SJSA1 (cell line): ENCODE data around the gene IGLL5. TPM values are rescaled to one million over a fixed set of nuclear protein-coding genes. Genes with fewer than 3 reads are reported as not detected.
"Not testable (repeated sequence)": the region's sequence is repeated elsewhere in the genome, so short reads cannot be mapped to it uniquely, and the experiment has no call there.

Experiments used
- DNase-seq, 2 experiments: peaks; one replicate each; pipeline ENCODE4 v3.0.0-alpha.2; 2015 to 2020; ENCODE audit warnings: low spot score in 2 of 2, low read depth in 1 of 2
- H3K27ac ChIP-seq: fragments of 250-450 bp; sonication (Bioruptor Pico); 2 replicates; pipeline ENCODE4 v1.5.1; 2020; ENCODE audit warnings: mild to moderate bottlenecking, moderate library complexity
- H3K27me3 ChIP-seq: fragments of 250-450 bp; sonication (Bioruptor Pico); replicated peaks from 2 replicates; pipeline ENCODE4 v1.5.1; 2020; ENCODE audit warnings: mild to moderate bottlenecking, moderate library complexity
- H3K36me3 ChIP-seq: fragments of 250-450 bp; sonication (Bioruptor Pico); 2 replicates; pipeline ENCODE4 v1.5.1; 2020; ENCODE audit warnings: mild to moderate bottlenecking
- H3K4me1 ChIP-seq: fragments of 250-450 bp; sonication (Bioruptor Pico); replicated peaks from 2 replicates; pipeline ENCODE4 v1.6.1; 2021; ENCODE audit warnings: mild to moderate bottlenecking
- H3K4me3 ChIP-seq: fragments of 250-450 bp; sonication (Bioruptor Pico); 2 replicates; pipeline ENCODE4 v1.5.1; 2020; ENCODE audit warnings: mild to moderate bottlenecking
- H3K9me3 ChIP-seq: fragments of 250-450 bp; sonication (Bioruptor Pico); replicated peaks from 2 replicates; pipeline ENCODE4 v1.5.1; 2020; ENCODE audit warnings: mild to moderate bottlenecking
- total RNA-seq: library from RNA; depleted of rRNA; stranded (reverse); fragments of >200 nt; shearing (Covaris generic); gene quantifications from 2 replicates; pipeline ENCODE4 v1.2.3, GENCODE V29; 2014

The IGLL5 gene
- total RNA-seq, 1 experiment from 2014 or later = not detected

DNA sequence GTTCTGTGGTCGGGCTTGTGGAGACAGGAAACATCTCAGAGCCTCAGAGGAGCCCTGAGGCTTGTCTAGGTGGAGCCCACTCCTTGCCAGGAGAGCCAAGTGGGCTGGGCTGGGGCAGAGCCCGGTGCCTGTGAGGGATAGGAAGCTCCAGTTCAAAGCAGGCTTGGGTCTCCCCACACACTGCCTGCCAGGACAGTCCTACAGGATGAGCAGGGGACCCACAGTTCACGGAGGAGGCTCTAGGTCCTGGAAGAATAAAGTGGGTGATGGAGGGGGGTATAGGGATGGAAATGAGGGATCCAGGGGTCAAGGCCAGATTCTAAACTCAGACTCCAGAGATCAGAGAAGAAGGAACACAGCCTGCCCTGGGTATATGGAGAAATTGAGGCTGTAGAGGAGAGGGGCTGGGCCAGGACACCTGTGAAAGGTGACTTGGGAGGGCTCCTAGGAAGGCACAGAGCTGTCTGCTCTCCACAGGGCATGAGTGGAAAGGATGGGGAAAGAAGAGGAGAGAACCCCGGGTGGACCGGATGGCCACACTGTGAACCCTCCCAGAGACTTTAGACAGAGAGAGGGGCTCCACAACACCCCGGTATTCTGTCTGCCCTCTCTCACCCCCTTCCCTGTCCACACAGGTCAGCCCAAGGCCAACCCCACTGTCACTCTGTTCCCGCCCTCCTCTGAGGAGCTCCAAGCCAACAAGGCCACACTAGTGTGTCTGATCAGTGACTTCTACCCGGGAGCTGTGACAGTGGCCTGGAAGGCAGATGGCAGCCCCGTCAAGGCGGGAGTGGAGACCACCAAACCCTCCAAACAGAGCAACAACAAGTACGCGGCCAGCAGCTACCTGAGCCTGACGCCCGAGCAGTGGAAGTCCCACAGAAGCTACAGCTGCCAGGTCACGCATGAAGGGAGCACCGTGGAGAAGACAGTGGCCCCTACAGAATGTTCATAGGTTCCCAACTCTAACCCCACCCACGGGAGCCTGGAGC, 7.4 kb downstream of the IGLL5 start:
- Histone ChIP-seq H3K36me3 (no peaks in the 10 kb centered on the region), H3K27me3 (peaks cover 9% of the 10 kb centered on the region), H3K9me3 (no peaks in the 10 kb centered on the region), H3K27ac (no peak overlapping the region), H3K4me1 (peaks cover 31% of the 10 kb centered on the region), H3K4me3 (no peak overlapping the region)
- DNase-seq = no peak

GRCh38 chr22:22895776-22896445, 8.3 kb downstream of the IGLL5 start:
- peaks cover 6% of the 10 kb centered on the region for H3K27me3 ChIP-seq
- no peak for DNase-seq
- H3K4me3 ChIP-seq = no peak overlapping the region
- H3K4me1 ChIP-seq = peaks cover 31% of the 10 kb centered on the region
- no peaks in the 10 kb centered on the region for H3K36me3 ChIP-seq
- no peaks in the 10 kb centered on the region for H3K9me3 ChIP-seq
- H3K27ac ChIP-seq = no peak overlapping the region

GRCh38 chr22:22896601-22897000, 9.0 kb downstream of the IGLL5 start:
- no peak for DNase-seq
- Histone ChIP-seq H3K4me3 (no peak overlapping the region), H3K4me1 (peaks cover 35% of the 10 kb centered on the region), H3K27ac (no peak overlapping the region), H3K27me3 (no peaks in the 10 kb centered on the region), H3K9me3 (no peaks in the 10 kb centered on the region), H3K36me3 (no peaks in the 10 kb centered on the region)

DNA sequence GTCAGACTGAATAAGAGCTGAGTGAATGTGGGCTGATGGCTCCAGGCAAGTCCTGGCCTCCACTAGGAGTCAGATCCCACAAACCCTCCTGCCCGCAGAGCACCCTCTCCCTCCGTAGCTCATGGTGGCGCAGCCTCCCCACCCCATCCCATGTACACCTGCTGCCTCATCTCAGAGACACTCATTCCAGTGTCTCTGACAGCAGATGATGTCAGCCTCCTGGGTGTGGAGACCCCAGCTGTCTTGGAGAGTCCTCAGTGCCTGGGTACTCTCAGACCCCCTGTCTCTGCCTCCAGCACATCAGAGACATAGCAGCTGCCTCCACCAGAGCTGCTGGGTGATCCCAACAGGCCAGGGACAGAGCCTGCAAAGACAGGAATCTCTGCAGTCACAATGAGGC, 9.5 kb downstream of the IGLL5 start:
- no peaks in the 10 kb centered on the region for H3K9me3 ChIP-seq
- DNase-seq = no peak
- no peaks in the 10 kb centered on the region for H3K27me3 ChIP-seq
- peaks cover 40% of the 10 kb centered on the region for H3K4me1 ChIP-seq
- no peak overlapping the region for H3K4me3 ChIP-seq
- no peaks in the 10 kb centered on the region for H3K36me3 ChIP-seq
- H3K27ac ChIP-seq = no peak overlapping the region

GRCh38 chr22:22897947-22898346, 10.3 kb downstream of the IGLL5 start:
- Histone ChIP-seq H3K4me1 (peaks cover 49% of the 10 kb centered on the region), H3K4me3 (no peak overlapping the region), H3K27ac (no peak overlapping the region), H3K9me3 (no peaks in the 10 kb centered on the region), H3K36me3 (no peaks in the 10 kb centered on the region), H3K27me3 (no peaks in the 10 kb centered on the region)
- DNase-seq = no peak

- DNase-seq = peak in 1 of 2 experiments; percentile 47
- not testable (repeated sequence) for H3K9me3 ChIP-seq, H3K27me3 ChIP-seq, H3K4me3 ChIP-seq, H3K27ac ChIP-seq, H3K36me3 ChIP-seq
- peaks cover 54% of the 10 kb centered on the region for H3K4me1 ChIP-seq
These were observed 10.9 kb downstream of the IGLL5 start for GRCh38 chr22:22898411-22898950.

DNA sequence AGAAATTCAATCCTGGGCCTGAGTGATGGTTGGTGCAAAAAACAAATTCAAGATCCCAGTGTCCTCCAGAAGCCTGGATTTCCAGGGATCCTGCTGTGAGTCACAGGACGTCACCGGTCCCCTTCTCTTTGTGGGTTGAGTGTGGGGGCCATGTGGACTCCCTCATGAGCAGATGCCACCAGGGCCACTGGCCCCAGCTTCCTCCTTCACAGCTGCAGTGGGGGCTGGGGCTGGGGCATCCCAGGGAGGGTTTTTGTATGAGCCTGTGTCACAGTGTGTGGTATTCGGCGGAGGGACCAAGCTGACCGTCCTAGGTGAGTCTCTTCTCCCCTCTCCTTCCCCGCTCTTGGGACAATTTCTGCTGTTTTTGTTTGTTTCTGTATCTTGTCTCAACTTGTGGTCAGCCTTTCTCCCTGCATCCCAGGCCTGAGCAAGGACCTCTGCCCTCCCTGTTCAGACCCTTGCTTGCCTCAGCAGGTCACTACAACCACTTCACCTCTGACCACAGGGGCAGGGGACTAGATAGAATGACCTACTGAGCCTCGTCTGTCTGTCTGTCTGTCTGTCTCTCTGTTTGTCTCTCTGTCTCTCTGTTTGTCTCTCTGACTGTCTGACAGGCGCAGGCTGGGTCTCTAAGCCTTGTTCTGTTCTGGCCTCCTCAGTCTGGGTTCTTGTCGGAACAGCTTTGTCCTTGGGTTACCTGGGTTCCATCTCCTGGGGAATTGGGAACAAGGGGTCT, 11.9 kb downstream of the IGLL5 start:
- peaks cover 64% of the 10 kb centered on the region for H3K4me1 ChIP-seq
- H3K36me3 ChIP-seq, H3K4me3 ChIP-seq, H3K27me3 ChIP-seq, H3K9me3 ChIP-seq, H3K27ac ChIP-seq: not testable (repeated sequence)
- peak in 1 of 2 experiments; percentile 26 for DNase-seq

DNA sequence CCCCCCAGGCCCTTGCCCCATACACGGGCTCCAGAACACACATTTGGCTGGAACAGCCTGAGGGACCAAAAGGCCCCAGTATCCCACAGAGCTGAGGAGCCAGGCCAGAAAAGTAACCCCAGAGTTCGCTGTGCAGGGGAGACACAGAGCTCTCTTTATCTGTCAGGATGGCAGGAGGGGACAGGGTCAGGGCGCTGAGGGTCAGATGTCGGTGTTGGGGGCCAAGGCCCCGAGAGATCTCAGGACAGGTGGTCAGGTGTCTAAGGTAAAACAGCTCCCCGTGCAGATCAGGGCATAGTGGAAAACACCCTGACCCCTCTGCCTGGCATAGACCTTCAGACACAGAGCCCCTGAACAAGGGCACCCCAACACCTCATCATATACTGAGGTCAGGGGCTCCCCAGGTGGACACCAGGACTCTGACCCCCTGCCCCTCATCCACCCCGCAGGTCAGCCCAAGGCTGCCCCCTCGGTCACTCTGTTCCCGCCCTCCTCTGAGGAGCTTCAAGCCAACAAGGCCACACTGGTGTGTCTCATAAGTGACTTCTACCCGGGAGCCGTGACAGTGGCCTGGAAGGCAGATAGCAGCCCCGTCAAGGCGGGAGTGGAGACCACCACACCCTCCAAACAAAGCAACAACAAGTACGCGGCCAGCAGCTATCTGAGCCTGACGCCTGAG, 13.1 kb downstream of the IGLL5 start:
- H3K27ac ChIP-seq, H3K9me3 ChIP-seq, H3K27me3 ChIP-seq, H3K36me3 ChIP-seq, DNase-seq, H3K4me3 ChIP-seq: not testable (repeated sequence)
- H3K4me1 ChIP-seq = peaks cover 70% of the 10 kb centered on the region

DNA sequence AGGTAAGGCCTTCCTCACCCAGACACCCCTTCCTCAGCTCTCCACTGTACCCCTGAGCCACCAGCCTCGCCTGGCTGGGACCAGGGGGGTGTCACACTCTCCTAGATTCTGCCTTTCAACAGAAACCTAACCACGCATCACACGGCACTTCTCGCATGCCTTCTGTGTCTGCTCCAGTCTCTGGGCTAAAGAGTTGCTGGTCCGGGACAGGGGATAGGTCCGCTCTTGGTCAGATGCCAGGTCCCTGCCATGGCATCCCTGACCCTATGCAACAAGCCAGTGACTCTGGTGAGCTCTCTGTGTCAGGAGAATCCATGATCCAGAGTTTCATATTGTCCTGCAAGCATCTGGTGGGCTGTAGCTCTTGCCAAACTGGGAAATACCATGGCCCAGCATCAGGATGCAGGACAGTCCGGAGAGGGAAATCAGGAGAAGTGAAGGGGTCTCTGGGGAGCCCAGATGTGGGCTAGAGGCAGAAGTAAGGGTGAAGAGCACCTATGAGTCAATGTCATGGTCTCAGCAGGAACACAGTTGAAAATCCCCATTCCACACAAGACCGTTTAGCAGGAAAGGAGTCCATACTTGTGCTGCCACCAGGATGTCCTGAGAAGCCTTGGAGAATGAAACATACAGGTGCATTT, 14.1 kb downstream of the IGLL5 start:
- H3K27ac ChIP-seq = peak overlapping the region; percentile 97
- H3K36me3 ChIP-seq = no peaks in the 10 kb centered on the region
- no peaks in the 10 kb centered on the region for H3K9me3 ChIP-seq
- no peaks in the 10 kb centered on the region for H3K27me3 ChIP-seq
- no peak overlapping the region for H3K4me3 ChIP-seq
- DNase-seq = no peak
- H3K4me1 ChIP-seq = peaks cover 61% of the 10 kb centered on the region

DNA sequence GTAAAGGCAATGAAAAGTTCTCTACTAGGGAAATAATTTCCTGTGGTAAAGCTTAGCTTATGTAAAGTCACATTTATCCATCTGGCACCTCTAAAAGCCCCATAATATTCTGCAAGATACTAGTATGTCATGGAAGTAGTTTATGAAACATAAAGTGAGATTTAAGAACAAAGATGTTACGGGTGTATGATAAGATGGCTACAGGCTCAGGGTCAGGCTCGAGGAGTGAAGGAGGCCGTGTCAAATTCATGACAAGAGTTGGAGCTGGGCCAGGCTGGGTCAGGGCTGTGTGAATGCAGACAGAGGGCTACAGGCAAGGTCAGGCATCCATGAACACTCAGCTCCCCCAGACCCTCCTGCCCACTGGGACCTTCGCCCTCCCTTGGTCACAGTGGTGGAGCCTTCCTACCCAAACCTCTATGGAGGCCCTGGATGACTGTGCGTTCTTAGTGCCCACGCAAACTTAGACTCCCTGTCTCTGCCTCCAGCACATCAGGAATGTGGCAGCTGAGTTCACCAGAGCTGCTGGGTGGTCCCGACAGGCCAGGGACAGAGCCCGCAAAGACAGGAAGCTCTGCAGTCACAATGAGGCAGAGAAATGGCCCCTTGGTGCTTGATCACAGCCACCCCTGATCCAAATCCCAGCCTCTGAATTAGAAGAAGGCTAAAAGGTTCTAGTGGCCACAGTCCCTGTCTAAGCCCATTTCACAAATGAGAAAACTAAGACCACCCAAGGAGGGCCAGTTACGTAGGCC, 14.8 kb downstream of the IGLL5 start:
- DNase-seq = peak; percentile 97 to 98
- Histone ChIP-seq H3K27ac (peak overlapping the region; percentile 97), H3K36me3 (no peaks in the 10 kb centered on the region)

GRCh38 chr22:22903355-22903777, 15.8 kb downstream of the IGLL5 start:
- Histone ChIP-seq H3K9me3 (no peaks in the 10 kb centered on the region), H3K27me3 (no peaks in the 10 kb centered on the region), H3K4me1 (peaks cover 54% of the 10 kb centered on the region), H3K4me3 (no peak overlapping the region), H3K27ac (peak overlapping the region; percentile 97), H3K36me3 (no peaks in the 10 kb centered on the region)
- DNase-seq = peak in 1 of 2 experiments; percentile 52

More for the DNA sequence above, 14.8 kb downstream of the IGLL5 start:
- peaks cover 56% of the 10 kb centered on the region for H3K4me1 ChIP-seq
- no peaks in the 10 kb centered on the region for H3K9me3 ChIP-seq
- H3K4me3 ChIP-seq = no peak overlapping the region
- H3K27me3 ChIP-seq = no peaks in the 10 kb centered on the region

DNA sequence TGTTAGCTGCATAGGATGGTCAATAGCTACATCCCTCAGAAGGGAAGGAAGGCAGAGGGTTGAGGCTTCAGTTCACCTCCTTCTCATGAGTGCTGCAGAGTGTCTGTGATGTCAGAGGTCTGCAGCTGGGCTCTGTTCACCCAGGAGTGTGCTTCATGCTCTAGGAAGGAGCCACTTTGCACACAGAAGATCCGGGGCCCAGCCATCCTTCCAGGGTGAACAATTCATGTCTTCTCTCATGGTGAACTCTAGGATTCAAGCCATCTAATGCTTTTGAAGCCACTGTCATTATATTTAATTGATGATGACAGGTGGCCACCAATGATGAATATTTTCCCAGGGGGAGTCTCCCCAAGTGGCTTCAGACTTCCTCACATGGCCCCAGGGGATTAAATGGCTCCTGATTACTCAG, 16.2 kb downstream of the IGLL5 start:
- not testable (repeated sequence) for H3K9me3 ChIP-seq, H3K4me3 ChIP-seq, H3K36me3 ChIP-seq, H3K27me3 ChIP-seq
- Histone ChIP-seq H3K4me1 (peaks cover 49% of the 10 kb centered on the region), H3K27ac (peak overlapping the region; percentile 97)
- DNase-seq = peak in 1 of 2 experiments; percentile 57
